GM18517 (cell line): ENCODE data around the gene COX4I2.
A peak's percentile ranks its signal among the peaks of the same experiment; 100 is the strongest.

Experiments
- ATAC-seq: cut with Tn5 transposase; IDR thresholded peaks from one replicate; pipeline ENCODE4 v1.9.1; 2021; ENCODE audit warnings: mild to moderate bottlenecking, moderate library complexity; ENCODE audit not compliant: unreplicated experiment

Gene COX4I2

DNA sequence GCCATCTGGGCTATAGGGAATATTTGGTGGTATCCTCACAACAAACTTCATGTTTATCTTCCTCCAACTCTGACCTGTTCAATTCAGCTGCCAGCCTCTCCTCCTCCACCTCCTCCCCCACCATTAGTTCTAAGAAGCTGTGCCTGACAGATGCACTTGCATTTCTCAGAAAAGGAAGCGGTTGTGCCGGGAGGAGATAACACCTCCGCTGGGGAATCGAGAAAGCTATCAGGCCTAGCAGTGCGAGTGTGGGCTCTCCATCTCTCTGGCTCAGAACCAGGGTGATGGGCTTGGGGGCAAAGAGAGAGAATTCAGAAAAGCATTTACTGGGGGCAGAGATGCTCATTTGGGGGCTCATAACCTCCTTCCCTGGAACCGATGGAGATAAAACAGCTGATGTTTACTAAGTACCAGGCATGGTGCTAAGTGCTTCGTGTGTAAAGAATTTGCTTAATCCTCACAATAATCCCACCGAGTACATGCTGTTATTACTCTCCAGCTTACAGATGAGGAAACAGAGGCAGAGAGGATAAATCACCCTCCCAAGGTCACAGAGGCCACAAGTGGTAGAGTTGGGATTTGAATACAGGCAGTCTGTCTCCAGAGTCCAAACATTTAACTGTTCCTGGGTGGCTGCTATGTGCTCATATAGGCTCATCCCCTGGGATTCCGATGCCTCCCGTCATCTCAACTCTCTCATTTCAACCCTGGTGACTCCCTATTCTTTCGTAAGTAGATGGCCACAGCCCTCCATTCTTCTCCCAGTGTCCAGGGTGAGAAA is 38.3 kb downstream of the COX4I2 start:
- no peak for ATAC-seq

DNA sequence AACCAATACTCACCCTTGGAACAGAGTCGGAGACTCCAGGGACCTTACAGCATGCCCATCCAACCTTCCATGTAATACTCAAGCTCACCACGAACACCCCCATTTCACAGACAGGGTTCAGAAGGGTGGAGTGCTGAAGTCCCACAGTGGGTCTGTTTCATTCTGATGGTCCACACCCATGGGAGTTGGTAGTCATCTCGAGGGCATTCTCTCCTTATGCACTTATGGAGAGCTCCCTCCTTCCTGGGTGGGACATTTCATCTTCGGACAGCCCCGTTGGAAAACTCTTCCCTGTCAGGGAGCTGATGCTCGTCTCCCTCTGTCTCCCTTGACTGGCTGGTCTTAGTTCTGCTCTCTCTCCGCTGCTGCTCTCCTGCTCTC is 38.9 kb downstream of the COX4I2 start:
- ATAC-seq = no peak

DNA sequence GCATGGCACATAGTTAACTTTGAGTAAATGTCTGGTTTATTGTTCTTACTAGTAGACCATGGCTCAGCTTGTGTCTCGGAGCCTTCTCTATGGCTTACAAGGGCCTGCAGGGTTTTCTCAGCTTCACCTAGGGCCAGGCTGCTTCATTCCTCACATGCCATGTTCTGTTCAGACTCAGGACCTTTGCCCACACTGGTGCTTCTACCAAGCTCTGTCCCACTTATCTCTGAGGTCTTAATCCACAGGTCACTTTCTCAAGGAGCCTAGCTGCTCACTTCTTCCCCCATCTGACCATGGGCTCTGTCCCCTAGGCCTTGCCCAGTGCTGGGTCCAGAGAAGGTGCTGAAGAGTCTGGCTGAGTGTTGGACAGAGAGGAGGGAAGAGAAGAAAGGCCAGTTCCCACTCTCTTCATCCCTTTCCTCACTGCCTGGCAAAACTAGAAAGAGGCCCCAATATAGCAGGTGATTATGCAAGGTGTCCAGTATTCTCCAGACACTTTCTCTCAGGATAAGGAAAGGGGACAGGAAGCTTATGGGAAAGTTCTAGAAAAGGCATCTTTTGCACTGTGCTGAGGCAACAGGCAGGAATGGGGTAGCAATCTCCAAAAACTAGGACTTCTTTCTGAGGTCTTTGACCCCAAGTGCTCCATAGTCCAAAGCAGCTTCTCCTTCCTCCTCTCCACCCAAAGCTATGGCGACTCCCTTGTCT is 40.0 kb downstream of the COX4I2 start:
- no peak for ATAC-seq

DNA sequence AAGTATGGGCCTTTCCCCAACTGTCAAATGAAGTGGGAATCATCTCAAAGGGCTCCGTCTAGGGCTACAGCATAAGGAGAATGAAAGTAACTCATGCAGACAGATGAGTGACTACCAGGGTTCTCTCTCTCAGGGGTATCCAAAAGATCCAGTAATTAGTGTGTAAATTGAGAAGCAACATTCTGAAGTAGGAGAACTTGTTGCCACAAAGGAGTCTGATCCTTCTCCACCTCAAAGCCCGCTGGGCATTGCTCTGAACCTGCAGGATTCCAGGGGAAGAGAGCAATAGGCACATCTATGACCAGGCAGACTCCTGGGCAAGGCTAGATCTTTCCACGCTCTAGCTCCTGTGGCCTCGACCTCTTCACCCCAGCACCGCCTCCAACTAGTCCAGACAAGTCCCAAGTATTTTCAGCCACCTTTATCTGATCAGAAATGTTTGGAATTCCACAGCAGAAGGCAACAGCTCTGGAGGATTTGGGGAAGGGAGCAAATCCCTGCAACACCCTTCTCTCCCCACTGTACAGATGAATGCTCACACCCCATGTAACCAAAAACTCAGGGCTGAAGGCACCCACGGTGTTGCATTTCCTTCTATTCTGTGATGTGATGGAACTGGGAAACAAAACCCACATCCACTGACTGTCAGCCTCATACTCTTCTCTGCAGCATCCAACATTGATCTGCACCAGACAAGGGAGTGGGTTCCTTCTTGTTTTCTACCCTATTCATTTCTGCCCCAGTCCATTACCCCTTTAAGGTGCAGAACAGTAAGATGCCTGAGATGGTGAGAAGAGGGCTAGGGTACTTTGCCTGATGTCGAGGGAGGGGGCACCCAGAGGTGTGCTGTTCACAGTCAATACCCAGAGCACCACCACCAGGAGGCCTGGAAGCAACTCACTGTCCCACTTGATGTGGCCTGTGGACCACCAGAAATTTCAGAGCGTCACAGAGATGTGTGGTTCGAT is 41.0 kb downstream of the COX4I2 start:
- no peak for ATAC-seq

DNA sequence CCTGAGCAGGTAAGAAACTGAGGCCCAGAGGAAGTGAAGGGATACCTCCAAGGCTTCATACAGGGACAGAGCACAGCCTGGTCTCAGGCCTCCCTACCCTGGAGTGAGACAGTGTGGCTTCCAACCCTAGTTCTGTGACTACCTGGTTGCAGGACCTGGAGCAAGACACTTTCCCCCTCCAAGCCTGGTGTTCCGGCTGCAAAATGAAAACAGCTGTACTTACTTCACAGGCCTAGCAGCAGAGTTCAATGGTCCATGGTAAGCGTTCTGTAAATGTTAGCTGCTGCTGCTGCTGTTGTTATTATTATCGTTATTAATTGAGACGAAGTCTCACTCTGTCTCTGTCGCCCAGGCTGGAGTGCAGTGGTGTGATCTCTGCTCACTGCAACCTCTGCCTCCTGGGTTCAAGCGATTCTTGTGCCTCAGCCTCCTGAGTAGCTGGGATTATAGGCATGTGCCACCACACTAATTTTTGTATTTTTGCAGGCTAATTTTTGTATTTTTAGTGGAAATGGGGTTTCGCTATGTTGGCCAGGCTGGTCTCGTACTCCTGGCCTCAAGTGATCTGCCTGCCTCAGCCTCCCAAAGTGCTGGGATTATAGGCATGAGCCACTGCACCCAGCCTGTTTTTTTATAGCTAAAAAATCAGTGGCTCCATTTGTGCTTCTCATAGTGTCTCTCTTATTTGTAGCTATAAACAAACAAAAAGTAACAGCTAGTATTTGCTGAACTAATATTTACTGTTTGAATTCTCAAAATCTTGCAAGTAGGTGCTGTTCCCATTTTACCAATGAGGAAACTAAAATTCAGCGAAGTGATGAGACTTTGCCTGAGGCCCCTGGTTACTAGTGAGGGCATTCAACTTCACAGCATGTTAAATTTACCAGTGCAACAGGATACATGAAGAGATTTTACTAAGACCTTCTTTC is 41.9 kb downstream of the COX4I2 start:
- ATAC-seq = no peak

DNA sequence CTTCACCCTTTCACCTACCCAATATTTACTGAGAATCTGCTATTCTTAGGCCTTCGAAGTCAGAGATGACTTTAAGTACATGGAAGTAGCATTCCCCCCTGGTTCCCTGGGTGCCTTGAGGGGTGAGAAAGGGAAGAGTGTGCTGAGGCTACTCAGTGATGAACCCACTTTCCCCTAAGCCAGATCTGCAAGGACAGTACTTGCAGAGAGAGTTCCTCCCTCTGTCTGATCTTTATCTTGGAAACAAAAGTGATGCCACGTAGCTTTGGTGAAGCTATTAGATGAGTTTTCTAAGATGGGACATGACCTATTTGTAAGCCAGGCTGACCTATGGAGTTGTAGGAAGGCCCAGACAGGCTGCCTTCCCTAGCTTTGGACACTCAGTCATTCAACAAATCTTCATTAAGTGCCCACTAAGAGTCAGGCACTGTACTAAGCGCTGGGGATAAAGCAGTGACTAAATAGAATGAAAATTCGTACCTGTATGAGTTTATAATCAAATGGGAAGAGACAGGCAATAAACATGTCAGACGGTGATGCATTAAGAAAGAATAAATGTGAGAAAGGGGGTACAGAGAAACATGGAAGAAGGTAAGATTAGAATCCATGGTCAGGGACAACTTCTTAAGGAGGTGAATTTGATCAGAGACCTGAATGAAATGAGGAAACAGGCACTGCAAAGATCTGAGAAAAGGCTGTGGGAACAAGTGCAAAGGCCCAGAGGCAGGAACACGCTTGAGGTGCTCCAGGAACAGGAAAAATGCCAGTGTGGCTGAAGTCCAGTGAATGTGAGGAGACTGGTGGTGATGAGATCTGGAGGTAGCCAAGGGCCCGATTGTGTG is 42.8 kb downstream of the COX4I2 start:
- no peak for ATAC-seq

DNA sequence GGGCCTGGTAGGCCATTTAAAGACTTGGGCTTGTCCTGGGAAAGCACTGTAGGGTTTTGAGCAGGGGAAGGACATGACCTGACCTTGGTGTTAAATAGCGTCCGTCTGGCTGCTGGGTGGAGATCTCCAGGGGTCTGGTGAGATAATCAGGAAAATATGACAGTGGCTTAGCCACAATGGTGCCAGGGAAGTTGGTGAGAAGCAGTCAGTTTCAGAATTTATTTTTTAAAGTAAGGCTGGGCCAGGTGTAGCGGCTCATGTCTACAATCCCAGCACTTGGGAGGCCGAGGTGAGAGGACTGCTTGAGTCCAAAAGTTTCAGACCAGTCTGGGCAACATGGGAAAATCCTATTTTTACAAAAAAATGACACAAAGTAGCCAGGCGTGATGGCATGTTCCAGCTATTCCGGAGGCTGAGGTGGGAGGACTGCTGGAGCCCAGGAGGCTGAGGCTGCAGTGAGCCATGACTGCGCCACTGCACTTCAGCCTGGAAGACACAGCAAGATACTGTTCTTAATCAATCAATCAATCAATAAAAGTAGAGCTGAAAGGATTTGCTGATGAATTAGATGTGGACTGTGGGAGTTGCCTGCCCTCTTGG is 43.5 kb downstream of the COX4I2 start:
- ATAC-seq = no peak

DNA sequence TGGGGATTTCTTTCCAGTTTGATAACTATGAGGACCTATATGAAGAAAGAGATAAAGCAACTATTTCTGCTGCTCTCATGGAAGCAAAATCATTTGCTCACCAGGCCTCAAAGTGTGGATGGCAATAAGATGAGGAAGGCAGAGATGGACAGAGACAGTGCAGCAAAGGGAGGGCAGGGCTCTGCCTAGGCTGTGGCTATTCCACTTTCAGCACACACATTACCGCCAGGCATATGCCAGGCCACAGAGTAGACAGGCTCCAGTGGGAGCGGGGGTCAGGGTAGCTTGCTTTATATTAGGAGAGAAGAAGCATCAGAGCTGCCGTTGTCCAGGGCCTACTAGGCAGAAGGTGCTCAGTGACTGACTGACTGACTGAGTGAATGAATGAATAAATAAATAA is 44.1 kb downstream of the COX4I2 start:
- no peak for ATAC-seq

DNA sequence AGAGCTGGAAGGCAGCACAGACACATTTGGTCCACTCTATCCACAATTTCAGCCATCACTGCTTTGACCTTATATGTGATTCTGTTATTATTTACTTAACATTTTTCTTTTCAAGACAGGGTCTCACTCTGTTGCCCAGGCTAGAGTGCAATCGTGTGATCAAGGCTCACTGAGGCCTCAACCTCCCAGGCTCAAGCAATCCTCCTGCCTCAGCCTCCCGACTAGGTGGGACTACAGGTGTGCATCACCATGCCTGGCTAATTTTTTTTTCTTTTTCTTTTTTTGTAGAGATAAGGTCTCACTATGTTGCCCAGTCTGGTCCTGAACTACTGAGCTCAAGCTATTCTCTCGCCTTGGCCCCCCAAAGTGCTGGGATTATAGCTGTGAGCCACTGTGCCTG is 44.6 kb downstream of the COX4I2 start:
- no peak for ATAC-seq

DNA sequence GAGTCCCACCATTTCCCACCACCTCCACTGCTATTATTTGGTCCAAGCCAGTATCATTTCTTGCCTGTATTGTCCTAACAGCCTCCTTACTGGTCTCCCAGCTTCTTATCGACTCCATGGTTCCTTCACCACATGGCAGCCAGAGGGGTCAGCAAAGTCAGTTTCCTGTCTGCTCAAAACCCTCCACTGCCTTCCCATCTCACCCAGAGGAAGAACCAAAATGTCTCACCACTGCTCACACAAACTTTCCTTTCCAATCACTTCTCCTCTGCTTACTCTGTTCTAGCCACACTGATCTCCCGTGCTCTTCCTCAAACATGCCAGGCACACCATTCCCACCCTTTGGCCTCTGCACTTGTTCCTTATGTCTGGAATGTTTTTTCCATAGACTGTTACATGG is 45.2 kb downstream of the COX4I2 start:
- no peak for ATAC-seq

DNA sequence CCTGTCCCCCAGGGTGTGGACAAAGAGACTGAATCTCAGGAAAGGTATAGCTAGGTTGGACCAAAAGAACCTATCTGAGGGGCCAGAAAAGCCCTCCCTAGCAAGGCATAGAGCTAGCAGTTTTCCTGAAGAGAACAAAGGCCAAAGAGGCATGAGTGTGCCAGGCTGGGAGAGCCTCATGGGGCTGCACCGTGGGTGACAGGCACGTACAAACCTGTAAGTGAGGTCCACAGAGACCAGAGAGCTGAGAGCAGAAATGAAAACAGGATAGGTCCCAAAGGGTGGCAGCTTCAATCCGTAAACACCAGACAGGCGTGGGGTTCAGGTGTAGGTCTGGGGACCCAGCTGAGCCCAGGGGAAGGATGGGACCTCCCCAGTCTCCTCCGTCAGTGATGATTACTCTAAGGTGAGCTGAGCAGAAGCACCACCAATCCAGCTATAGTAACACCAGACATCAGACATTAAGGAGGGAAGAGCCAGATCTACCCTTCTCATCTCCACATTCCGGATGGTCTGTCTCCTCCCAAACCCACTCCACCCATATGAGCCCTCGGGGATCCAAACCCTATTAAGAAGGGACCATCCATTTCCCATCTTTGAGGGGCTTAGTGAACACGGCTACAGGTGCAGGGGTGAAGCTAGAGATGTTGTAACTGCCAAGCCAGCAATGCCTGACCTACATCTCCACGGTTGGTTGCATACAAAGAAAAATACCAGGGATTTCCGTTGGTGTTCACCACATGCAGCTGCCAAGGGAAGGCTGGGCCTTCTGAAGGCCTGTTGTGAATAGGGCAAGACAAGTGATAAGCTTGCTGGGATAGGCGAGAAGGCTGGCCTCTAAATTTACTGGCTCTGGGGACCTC is 46.7 kb downstream of the COX4I2 start:
- peak; percentile 32 for ATAC-seq

DNA sequence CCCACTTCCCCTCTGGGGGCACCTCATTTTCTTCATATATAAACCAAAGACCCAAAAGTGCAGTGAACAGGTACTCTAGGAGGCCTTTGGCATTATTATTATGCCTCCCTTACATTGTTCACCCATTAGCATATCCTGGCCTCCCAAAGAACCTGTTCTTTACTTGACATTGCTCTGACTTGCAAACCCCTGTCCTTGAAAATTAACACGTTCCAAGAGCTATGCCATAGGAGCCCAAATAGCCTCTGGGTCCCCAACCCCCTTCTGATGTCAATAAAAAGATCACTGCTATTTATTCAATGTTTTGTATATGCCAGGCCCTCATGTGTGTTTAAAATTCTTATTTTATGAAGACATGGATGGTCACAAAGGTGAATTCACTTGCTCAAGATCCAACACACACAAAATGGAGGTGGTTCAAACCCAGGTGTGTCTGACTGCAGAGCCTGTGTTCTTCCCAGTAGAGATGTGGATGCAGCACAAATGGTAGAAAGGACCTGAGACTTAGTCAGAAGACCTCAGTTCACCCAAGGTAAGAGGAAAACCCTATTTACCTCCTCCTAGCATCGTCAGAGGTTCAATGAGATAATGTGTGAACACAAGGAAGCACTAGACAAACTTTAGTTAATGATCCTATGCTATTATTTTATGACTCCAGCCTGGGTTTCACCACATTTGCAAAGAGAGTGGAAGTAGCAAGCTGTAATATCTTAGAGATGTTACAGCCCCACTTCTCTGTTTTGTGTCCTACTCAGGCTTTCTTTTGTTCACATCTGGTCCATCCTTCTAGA is 48.3 kb downstream of the COX4I2 start:
- no peak for ATAC-seq

DNA sequence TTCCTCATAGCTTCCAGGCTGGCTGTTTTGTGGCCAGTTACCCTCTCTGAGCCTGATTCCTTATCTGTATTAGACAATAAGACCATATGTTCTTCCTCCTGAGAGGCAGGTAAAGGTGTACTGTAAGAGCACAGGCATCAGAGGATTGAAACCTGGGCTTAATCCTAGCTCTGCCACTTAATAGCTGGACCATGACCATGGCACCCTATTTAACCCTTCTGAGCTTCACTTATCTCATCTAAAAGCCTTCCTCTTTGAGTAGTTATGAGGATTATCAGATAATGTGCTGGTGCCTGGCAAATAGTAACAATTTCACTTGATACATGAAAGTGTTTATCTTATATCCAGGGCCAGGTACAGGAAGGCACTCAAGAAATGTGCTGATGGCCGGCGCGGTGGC is 50.1 kb downstream of the COX4I2 start:
- no peak for ATAC-seq

DNA sequence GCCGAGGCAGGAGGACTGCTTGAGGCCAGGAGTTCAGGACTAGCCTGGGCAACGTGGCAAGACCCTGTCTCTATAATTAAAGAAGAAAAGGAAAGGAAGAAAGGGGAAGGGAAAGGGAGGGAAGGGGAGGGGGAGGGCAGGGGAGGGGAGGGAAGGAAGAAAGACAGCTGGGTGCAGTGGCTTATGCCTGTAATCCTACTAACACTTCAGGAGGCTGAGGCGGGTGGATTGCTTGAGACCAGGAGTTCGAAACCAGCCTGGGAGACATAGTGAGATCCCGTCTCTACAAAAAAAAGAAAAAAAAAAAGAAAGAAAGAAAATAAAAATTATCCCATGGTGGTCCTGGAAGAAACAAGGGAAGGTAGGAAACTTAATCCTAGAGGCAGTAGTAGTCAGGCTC is 51.4 kb downstream of the COX4I2 start:
- ATAC-seq = no peak

DNA sequence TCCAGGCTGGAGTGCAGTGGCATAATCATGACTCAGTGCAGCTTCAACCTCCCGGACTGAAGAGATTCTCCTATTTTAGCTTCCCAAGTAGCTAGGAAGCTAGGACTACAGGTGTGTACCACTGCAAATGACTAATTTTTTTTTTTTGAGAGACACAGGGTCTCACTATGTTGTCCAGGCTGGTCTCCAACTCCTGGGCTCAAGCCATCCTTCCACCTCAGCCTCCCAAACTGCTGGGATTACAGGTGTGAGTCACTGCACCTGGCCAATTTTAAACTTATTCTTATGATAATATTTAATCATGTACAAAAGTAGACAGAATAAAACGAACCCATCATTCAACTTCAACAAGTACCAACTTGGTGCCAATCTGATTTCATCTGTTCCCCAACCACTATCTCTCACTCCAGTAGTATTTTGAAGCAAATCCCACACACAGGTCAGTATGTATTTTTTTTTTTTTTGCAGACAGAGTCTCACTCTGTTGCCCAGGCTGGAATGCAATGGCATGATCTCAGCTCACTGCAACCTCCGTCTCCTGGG is 52.5 kb downstream of the COX4I2 start:
- ATAC-seq = no peak

DNA sequence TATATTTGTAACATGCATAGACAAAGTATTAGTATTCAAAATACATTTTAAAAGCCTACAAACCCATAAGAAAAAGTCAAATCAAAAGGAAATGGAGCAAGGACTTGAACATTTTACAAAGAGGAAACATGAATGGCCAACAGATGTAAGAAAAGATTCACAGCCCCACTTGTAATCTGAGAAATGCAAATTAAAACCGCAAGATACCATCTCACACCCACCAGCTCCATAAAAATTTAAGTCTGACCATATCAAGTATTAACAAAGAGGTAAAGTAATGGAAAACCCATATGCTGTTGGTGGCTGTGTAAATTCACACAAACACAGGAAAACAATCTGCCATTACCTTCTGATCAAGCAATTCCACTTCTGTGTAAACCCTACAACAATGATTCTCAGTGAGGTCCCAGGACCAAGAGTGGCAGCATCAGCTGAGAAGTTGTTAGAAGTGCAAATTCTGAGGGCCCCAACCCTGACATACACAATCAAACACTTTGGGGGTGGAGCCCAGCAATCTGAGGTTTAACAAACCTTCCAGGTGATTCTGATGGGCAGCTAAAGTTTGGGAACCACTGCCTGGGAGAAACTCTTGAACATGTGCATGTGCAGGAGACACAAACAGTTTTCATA is 54.0 kb downstream of the COX4I2 start:
- peak; percentile 57 for ATAC-seq

DNA sequence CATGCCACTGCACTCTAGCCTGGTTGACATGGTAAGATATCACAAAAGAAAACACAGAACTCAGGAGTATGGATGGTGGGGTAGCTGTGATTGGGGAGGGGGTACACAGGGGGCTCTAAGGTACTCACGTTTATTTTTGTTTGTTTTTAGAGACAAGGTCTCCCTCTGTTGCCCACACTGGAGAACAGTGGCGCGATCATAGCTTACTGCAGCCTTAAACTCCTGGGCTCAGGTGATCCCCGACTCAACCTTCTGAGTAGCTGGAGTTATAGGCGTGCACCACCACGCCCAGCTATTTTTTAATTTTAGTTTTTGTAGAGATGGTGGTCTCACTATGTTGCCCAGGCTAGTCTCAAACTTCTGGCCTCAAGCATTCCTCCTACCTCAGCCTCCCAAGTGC is 55.7 kb downstream of the COX4I2 start:
- no peak for ATAC-seq
